Fibroblast of lung (primary cell): ENCODE measurements around the gene KCNMB3. TPM values are rescaled to one million over a fixed set of nuclear protein-coding genes. Genes with fewer than 3 reads are reported as not detected.

Source experiments
- DNase-seq, 2 donors: peaks; one replicate each; pipeline versions ENCODE4 v3.0.0 to v3.0.0-alpha.2; 2010; ENCODE audit warnings: low read depth in 2 of 2
- H2AFZ ChIP-seq: 2 replicates; pipeline ENCODE4 v1.5.1; 2012; ENCODE audit warnings: low read length, control low read depth, inconsistent platforms
- H3K27ac ChIP-seq: 2 replicates; pipeline ENCODE4 v1.5.1; 2011; ENCODE audit warnings: low read length, control low read depth; ENCODE audit not compliant: insufficient read depth
- H3K27me3 ChIP-seq: 2 replicates; pipeline ENCODE4 v1.5.1; 2011; ENCODE audit warnings: mild to moderate bottlenecking, low read length; ENCODE audit not compliant: control insufficient read depth, insufficient read depth
- H3K36me3 ChIP-seq: 2 replicates; pipeline ENCODE4 v1.5.1; 2011; ENCODE audit warnings: low read length; ENCODE audit not compliant: control insufficient read depth, insufficient read depth
- H3K4me1 ChIP-seq: 2 replicates; pipeline ENCODE4 v1.5.1; 2011; ENCODE audit warnings: low read length; ENCODE audit not compliant: control insufficient read depth, insufficient read depth; ENCODE audit errors: extremely low read depth
- H3K4me2 ChIP-seq: 2 replicates; pipeline ENCODE4 v1.5.1; 2011; ENCODE audit warnings: low read length, control low read depth; ENCODE audit not compliant: insufficient read depth; ENCODE audit errors: extremely low read depth
- H3K4me3 ChIP-seq, 4 experiments: fragments of 200-600 bp in 1 of 4; sonication (generic) in 1 of 4; replicated peaks in 1 of 4; 2 replicates each; pipeline ENCODE4 v1.5.1; 2011 to 2016; ENCODE audit warnings: low read length in 4 of 4, low read depth in 3 of 4, mild to moderate bottlenecking in 3 of 4, control low read depth in 2 of 4, inconsistent platforms in 1 of 4, mixed read lengths in 1 of 4; ENCODE audit not compliant: insufficient read depth in 1 of 4; ENCODE audit errors: control extremely low read depth in 1 of 4
- H3K79me2 ChIP-seq: 2 replicates; pipeline ENCODE4 v1.5.1; 2012; ENCODE audit warnings: mild to moderate bottlenecking, low read length, inconsistent platforms; ENCODE audit not compliant: control insufficient read depth, insufficient read depth
- H3K9ac ChIP-seq: 2 replicates; pipeline ENCODE4 v1.5.1; 2011; ENCODE audit warnings: mild to moderate bottlenecking, low read length, control low read depth; ENCODE audit not compliant: insufficient read depth
- H3K9me3 ChIP-seq: 2 replicates; pipeline ENCODE4 v1.5.1; 2012; ENCODE audit warnings: low read depth, low read length; ENCODE audit not compliant: control insufficient read depth, insufficient read depth
- H4K20me1 ChIP-seq: 2 replicates; pipeline ENCODE4 v1.5.1; 2011; ENCODE audit warnings: low read length; ENCODE audit not compliant: control insufficient read depth, insufficient read depth; ENCODE audit errors: extremely low read depth
- EZH2 ChIP-seq: IDR thresholded peaks from 2 replicates; pipeline ENCODE4 v1.5.1; 2012; ENCODE audit warnings: low read length, control low read depth, mild to moderate bottlenecking; ENCODE audit errors: missing control alignments
- polyA plus RNA-seq, 2 donors: library from polyadenylated mRNA; depleted of rRNA in 1 of 2; stranded (reverse) in 1 of 2; unstranded in 1 of 2; fragments of >200 nt; gene quantifications; 2 replicates each; pipeline ENCODE4 v1.2.1, GENCODE V29; 2011 to 2012; ENCODE audit warnings: missing spikeins in 1 of 2
- total RNA-seq: library from RNA; depleted of rRNA; stranded (reverse); fragments of >200 nt; gene quantifications from 2 replicates; pipeline ENCODE4 v1.2.1, GENCODE V29; 2014
- TF ChIP-seq, protein P1 (sequence below), 2 donors: IDR thresholded peaks in 1 of 2; conservative IDR thresholded peaks in 1 of 2; 1 replicate in 1 of 2; 2 replicates in 1 of 2; pipeline ENCODE4 v1.5.1; 2011 to 2012; ENCODE audit warnings: low read length in 2 of 2, control low read depth in 1 of 2, inconsistent platforms in 1 of 2, low read depth in 1 of 2, mild to moderate bottlenecking in 1 of 2

Gene KCNMB3
- total and polyA plus RNA-seq, 2 donors (not counting 1 experiment from before 2014, with no cell fraction given), result 1.3 to 1.5 TPM

GRCh38 chr3:179196700-179197099 is 54.2 kb downstream of the KCNMB3 start:
- no peak overlapping the region for H2AFZ ChIP-seq
- no peak overlapping the region for H3K27ac ChIP-seq
- no peaks in the 10 kb centered on the region for H3K9me3 ChIP-seq
- H3K4me1 ChIP-seq, result peaks cover 6% of the 10 kb centered on the region
- peaks cover 7% of the 10 kb centered on the region for H3K79me2 ChIP-seq
- peak overlapping the region; percentile 8 for H3K4me2 ChIP-seq
- no peak overlapping the region for H3K9ac ChIP-seq
- no peaks in the 10 kb centered on the region for H3K36me3 ChIP-seq
- H3K27me3 ChIP-seq, result no peaks in the 10 kb centered on the region
- no peaks in the 10 kb centered on the region for H4K20me1 ChIP-seq
- TF ChIP-seq, protein P1, sequence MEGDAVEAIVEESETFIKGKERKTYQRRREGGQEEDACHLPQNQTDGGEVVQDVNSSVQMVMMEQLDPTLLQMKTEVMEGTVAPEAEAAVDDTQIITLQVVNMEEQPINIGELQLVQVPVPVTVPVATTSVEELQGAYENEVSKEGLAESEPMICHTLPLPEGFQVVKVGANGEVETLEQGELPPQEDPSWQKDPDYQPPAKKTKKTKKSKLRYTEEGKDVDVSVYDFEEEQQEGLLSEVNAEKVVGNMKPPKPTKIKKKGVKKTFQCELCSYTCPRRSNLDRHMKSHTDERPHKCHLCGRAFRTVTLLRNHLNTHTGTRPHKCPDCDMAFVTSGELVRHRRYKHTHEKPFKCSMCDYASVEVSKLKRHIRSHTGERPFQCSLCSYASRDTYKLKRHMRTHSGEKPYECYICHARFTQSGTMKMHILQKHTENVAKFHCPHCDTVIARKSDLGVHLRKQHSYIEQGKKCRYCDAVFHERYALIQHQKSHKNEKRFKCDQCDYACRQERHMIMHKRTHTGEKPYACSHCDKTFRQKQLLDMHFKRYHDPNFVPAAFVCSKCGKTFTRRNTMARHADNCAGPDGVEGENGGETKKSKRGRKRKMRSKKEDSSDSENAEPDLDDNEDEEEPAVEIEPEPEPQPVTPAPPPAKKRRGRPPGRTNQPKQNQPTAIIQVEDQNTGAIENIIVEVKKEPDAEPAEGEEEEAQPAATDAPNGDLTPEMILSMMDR (conservative IDR thresholded peaks at IDR 0.05 in 1 of 2, IDR thresholded peaks at IDR 0.05 in 1 of 2; ENCODE audit: low read depth in 1 of 2, low read length in 2 of 2), result no peak
- no peak for TF ChIP-seq EZH2
- H3K4me3 ChIP-seq, result no peak overlapping the region
- DNase-seq, result no peak

GRCh38 chr3:179196098-179196497 is 54.8 kb downstream of the KCNMB3 start:
- H3K27me3 ChIP-seq, result no peaks in the 10 kb centered on the region
- H3K4me2 ChIP-seq, result peak overlapping the region; percentile 69
- no peak overlapping the region for H3K4me3 ChIP-seq
- H3K9ac ChIP-seq, result no peak overlapping the region
- no peaks in the 10 kb centered on the region for H4K20me1 ChIP-seq
- no peak overlapping the region for H2AFZ ChIP-seq
- peaks cover 7% of the 10 kb centered on the region for H3K79me2 ChIP-seq
- TF ChIP-seq, protein P1 (conservative IDR thresholded peaks at IDR 0.05 in 1 of 2, IDR thresholded peaks at IDR 0.05 in 1 of 2; ENCODE audit: low read depth in 1 of 2, low read length in 2 of 2), result no peak
- TF ChIP-seq EZH2, result no peak
- H3K36me3 ChIP-seq, result no peaks in the 10 kb centered on the region
- H3K9me3 ChIP-seq, result no peaks in the 10 kb centered on the region
- peaks cover 6% of the 10 kb centered on the region for H3K4me1 ChIP-seq
- H3K27ac ChIP-seq, result no peak overlapping the region
- DNase-seq, result peak; percentile 86

- TF ChIP-seq, protein P1 (conservative IDR thresholded peaks at IDR 0.05 in 1 of 2, IDR thresholded peaks at IDR 0.05 in 1 of 2; ENCODE audit: low read depth in 1 of 2, low read length in 2 of 2), result no peak
- no peak for TF ChIP-seq EZH2
- no peaks in the 10 kb centered on the region for H3K27me3 ChIP-seq
- H3K4me3 ChIP-seq, result no peak overlapping the region
- peaks cover 10% of the 10 kb centered on the region for H3K79me2 ChIP-seq
- H2AFZ ChIP-seq, result no peak overlapping the region
- no peak overlapping the region for H3K4me2 ChIP-seq
- no peak overlapping the region for H3K27ac ChIP-seq
- no peaks in the 10 kb centered on the region for H4K20me1 ChIP-seq
- no peaks in the 10 kb centered on the region for H3K36me3 ChIP-seq
- peak in 1 of 2 donors; percentile 36 for DNase-seq
- no peaks in the 10 kb centered on the region for H3K9me3 ChIP-seq
- no peak overlapping the region for H3K9ac ChIP-seq
- peaks cover 6% of the 10 kb centered on the region for H3K4me1 ChIP-seq
These were observed 56.0 kb downstream of the KCNMB3 start for GRCh38 chr3:179194931-179195330.

Other genes with a start within 250 kb of the KCNMB3 start
- 34.8 and 37.8 TPM in 2 replicates for gene ZMAT3, start 179.3 kb downstream of the KCNMB3 start, total RNA-seq
- 27.4 and 34.3 TPM in 2 replicates for gene ZMAT3, start 179.3 kb downstream of the KCNMB3 start, polyA plus RNA-seq
- gene PIK3CA, start 102.8 kb downstream of the KCNMB3 start, total RNA-seq, result 24.7 and 28.9 TPM in 2 replicates
- 14.6 and 20.8 TPM in 2 replicates for gene PIK3CA, start 102.8 kb downstream of the KCNMB3 start, polyA plus RNA-seq
- 41.1 and 49.3 TPM in 2 replicates for gene ZNF639, start 71.9 kb upstream of the KCNMB3 start, total RNA-seq
- 24.9 and 28.4 TPM in 2 replicates for gene ZNF639, start 71.9 kb upstream of the KCNMB3 start, polyA plus RNA-seq
- 44.9 and 48.1 TPM in 2 replicates for gene MFN1, start 96.6 kb upstream of the KCNMB3 start, total RNA-seq
- gene MFN1, start 96.6 kb upstream of the KCNMB3 start, polyA plus RNA-seq, result 40.3 and 52.8 TPM in 2 replicates
- 49.6 and 55.7 TPM in 2 replicates for gene GNB4, start 200.4 kb upstream of the KCNMB3 start, total RNA-seq
- gene GNB4, start 200.4 kb upstream of the KCNMB3 start, polyA plus RNA-seq, result 56.9 and 83.1 TPM in 2 replicates